WERI-Rb-1 (cell line): ENCODE measurements around the gene APBA2.
"Not testable (repeated sequence)": the region's sequence is repeated elsewhere in the genome, so short reads cannot be mapped to it uniquely, and the experiment has no call there.

Experiments
- DNase-seq: peaks from one replicate; pipeline ENCODE4 v3.0.0-alpha.2; 2020
- H3K27ac ChIP-seq: fragments of 250-450 bp; sonication (Bioruptor Pico); 2 replicates; pipeline ENCODE4 v1.5.1; 2020; ENCODE audit warnings: mild to moderate bottlenecking, moderate library complexity
- H3K27me3 ChIP-seq: fragments of 250-450 bp; sonication (Bioruptor Pico); 2 replicates; pipeline ENCODE4 v1.5.1; 2021; ENCODE audit warnings: mild to moderate bottlenecking, low read depth, moderate library complexity; ENCODE audit not compliant: insufficient read depth, severe bottlenecking
- H3K36me3 ChIP-seq: fragments of 250-450 bp; sonication (Bioruptor Pico); 2 replicates; pipeline ENCODE4 v1.5.1; 2020; ENCODE audit warnings: mild to moderate bottlenecking, moderate library complexity
- H3K4me3 ChIP-seq: 2 replicates; pipeline ENCODE4 v1.5.1; 2011; ENCODE audit warnings: low read depth, mild to moderate bottlenecking, control low read depth, low read length
- H3K9me3 ChIP-seq: fragments of 250-450 bp; sonication (Bioruptor Pico); 2 replicates; pipeline ENCODE4 v1.5.1; 2021; ENCODE audit warnings: mild to moderate bottlenecking, moderate library complexity; ENCODE audit not compliant: severe bottlenecking
- CTCF ChIP-seq: IDR thresholded peaks from 2 replicates; pipeline ENCODE4 v1.5.1; 2011; ENCODE audit warnings: low read depth, mild to moderate bottlenecking, control low read depth, inconsistent platforms, low read length

APBA2 gene

GRCh38 chr15:29151484-29151857 is 265.7 kb downstream of the APBA2 start:
- H3K36me3 ChIP-seq = no peaks in the 10 kb centered on the region
- H3K27ac ChIP-seq = no peak overlapping the region
- peaks cover 78% of the 10 kb centered on the region for H3K27me3 ChIP-seq
- H3K4me3 ChIP-seq = no peak overlapping the region
- DNase-seq = no peak
- no peaks in the 10 kb centered on the region for H3K9me3 ChIP-seq
- TF ChIP-seq CTCF = no peak

- H3K27me3 ChIP-seq = peaks cover 84% of the 10 kb centered on the region
- H3K9me3 ChIP-seq = peaks cover 24% of the 10 kb centered on the region
- DNase-seq = no peak
- H3K27ac ChIP-seq = no peak overlapping the region
- no peak overlapping the region for H3K4me3 ChIP-seq
- no peak for TF ChIP-seq CTCF
- no peaks in the 10 kb centered on the region for H3K36me3 ChIP-seq
Observed at GRCh38 chr15:29156521-29156920, 270.7 kb downstream of the APBA2 start.

GRCh38 chr15:29159771-29160455 is 274.1 kb downstream of the APBA2 start:
- no peak overlapping the region for H3K4me3 ChIP-seq
- TF ChIP-seq CTCF = no peak
- peaks cover 30% of the 10 kb centered on the region for H3K9me3 ChIP-seq
- no peaks in the 10 kb centered on the region for H3K36me3 ChIP-seq
- peaks cover 76% of the 10 kb centered on the region for H3K27me3 ChIP-seq
- no peak overlapping the region for H3K27ac ChIP-seq
- no peak for DNase-seq

- H3K9me3 ChIP-seq = peaks cover 30% of the 10 kb centered on the region
- TF ChIP-seq CTCF = no peak
- no peaks in the 10 kb centered on the region for H3K36me3 ChIP-seq
- peak; percentile 13 for DNase-seq
- peaks cover 67% of the 10 kb centered on the region for H3K27me3 ChIP-seq
- no peak overlapping the region for H3K4me3 ChIP-seq
- H3K27ac ChIP-seq = no peak overlapping the region
Observed at GRCh38 chr15:29162411-29162810, 276.6 kb downstream of the APBA2 start.

GRCh38 chr15:29167122-29167521 is 281.3 kb downstream of the APBA2 start:
- not testable (repeated sequence) for H3K27ac ChIP-seq, H3K9me3 ChIP-seq, H3K4me3 ChIP-seq, H3K36me3 ChIP-seq, DNase-seq
- peaks cover 69% of the 10 kb centered on the region for H3K27me3 ChIP-seq
